ENCODE results near the gene CEP131.

DNA sequence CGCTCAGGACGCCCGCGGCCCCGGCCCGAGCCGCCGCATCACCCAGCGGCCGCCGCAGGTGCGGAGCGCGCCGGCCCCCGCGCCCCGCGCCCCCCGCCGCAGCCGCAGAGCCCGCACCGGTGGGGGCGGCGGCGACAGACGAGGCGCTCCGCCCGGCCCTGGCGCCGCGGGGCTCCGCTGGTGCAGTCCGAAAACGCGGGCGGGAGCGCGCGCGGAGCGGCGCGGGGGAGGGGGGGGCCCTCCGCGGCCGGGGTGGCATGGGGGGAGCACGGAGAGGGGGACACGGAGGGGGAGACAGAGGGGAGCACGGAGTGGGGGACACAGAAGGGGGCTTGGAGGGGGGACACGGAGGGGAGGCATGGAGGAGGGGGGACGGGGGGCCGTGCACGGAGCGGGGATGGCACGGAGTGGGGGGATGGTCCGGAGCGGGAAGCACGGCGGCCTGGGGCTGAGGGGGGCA lies 56.7 kb downstream of the CEP131 start, which contains the start of gene AATK:
- TF ChIP-seq, protein P1, sequence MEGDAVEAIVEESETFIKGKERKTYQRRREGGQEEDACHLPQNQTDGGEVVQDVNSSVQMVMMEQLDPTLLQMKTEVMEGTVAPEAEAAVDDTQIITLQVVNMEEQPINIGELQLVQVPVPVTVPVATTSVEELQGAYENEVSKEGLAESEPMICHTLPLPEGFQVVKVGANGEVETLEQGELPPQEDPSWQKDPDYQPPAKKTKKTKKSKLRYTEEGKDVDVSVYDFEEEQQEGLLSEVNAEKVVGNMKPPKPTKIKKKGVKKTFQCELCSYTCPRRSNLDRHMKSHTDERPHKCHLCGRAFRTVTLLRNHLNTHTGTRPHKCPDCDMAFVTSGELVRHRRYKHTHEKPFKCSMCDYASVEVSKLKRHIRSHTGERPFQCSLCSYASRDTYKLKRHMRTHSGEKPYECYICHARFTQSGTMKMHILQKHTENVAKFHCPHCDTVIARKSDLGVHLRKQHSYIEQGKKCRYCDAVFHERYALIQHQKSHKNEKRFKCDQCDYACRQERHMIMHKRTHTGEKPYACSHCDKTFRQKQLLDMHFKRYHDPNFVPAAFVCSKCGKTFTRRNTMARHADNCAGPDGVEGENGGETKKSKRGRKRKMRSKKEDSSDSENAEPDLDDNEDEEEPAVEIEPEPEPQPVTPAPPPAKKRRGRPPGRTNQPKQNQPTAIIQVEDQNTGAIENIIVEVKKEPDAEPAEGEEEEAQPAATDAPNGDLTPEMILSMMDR (IDR thresholded peaks at IDR 0.05), result no peak
- TF ChIP-seq POLR2A (IDR thresholded peaks at IDR 0.05) (no peak), EP300 (IDR thresholded peaks at IDR 0.05) (no peak)

Data from tibial nerve (tissue), 4 donors.